ENCODE data around the gene COLGALT1.

Gene COLGALT1

GRCh38 chr19:17606590-17607185, 51.2 kb downstream of the COLGALT1 start:
- Histone ChIP-seq H3K27me3 (ENCODE audit: control insufficient read depth, insufficient read depth, low read length) (peaks cover 7% of the 10 kb centered on the region), H3K36me3 (ENCODE audit: control insufficient read depth, insufficient read depth, low read length) (no peaks in the 10 kb centered on the region), H3K9ac (ENCODE audit: low read length) (no peak overlapping the region), H3K4me1 (ENCODE audit: control insufficient read depth, insufficient read depth, low read length) (peaks cover 10% of the 10 kb centered on the region), H3K9me3 (ENCODE audit: control insufficient read depth, low read length) (no peaks in the 10 kb centered on the region), H3K4me3 (ENCODE audit: low read length) (no peak overlapping the region)

GRCh38 chr19:17607936-17608335, 52.5 kb downstream of the COLGALT1 start:
- Histone ChIP-seq H3K9me3 (ENCODE audit: control insufficient read depth, low read length) (no peaks in the 10 kb centered on the region), H3K4me3 (ENCODE audit: low read length) (no peak overlapping the region), H3K36me3 (ENCODE audit: control insufficient read depth, insufficient read depth, low read length) (no peaks in the 10 kb centered on the region), H3K9ac (ENCODE audit: low read length) (no peak overlapping the region), H3K27me3 (ENCODE audit: control insufficient read depth, insufficient read depth, low read length) (peaks cover 4% of the 10 kb centered on the region), H3K4me1 (ENCODE audit: control insufficient read depth, insufficient read depth, low read length) (peaks cover 10% of the 10 kb centered on the region)

- H3K4me1 ChIP-seq (ENCODE audit: control insufficient read depth, insufficient read depth, low read length), result peaks cover 10% of the 10 kb centered on the region
- H3K9me3 ChIP-seq (ENCODE audit: control insufficient read depth, low read length), result no peaks in the 10 kb centered on the region
- H3K9ac ChIP-seq (ENCODE audit: low read length), result no peak overlapping the region
- H3K27me3 ChIP-seq (ENCODE audit: control insufficient read depth, insufficient read depth, low read length), result peaks cover 2% of the 10 kb centered on the region
- H3K4me3 ChIP-seq (ENCODE audit: low read length), result no peak overlapping the region
- H3K36me3 ChIP-seq (ENCODE audit: control insufficient read depth, insufficient read depth, low read length), result no peaks in the 10 kb centered on the region
Measured at GRCh38 chr19:17610384-17610783, 54.9 kb downstream of the COLGALT1 start.

GRCh38 chr19:17611462-17612244, 56.2 kb downstream of the COLGALT1 start:
- H3K9me3 ChIP-seq (ENCODE audit: control insufficient read depth, low read length), result no peaks in the 10 kb centered on the region
- H3K9ac ChIP-seq (ENCODE audit: low read length), result no peak overlapping the region
- H3K36me3 ChIP-seq (ENCODE audit: control insufficient read depth, insufficient read depth, low read length), result no peaks in the 10 kb centered on the region
- no peak overlapping the region for H3K4me3 ChIP-seq (ENCODE audit: low read length)
- H3K27me3 ChIP-seq (ENCODE audit: control insufficient read depth, insufficient read depth, low read length), result peaks cover 8% of the 10 kb centered on the region
- H3K4me1 ChIP-seq (ENCODE audit: control insufficient read depth, insufficient read depth, low read length), result no peaks in the 10 kb centered on the region

GRCh38 chr19:17614476-17614875, 59.0 kb downstream of the COLGALT1 start:
- no peaks in the 10 kb centered on the region for H3K36me3 ChIP-seq (ENCODE audit: control insufficient read depth, insufficient read depth, low read length)
- peaks cover 17% of the 10 kb centered on the region for H3K27me3 ChIP-seq (ENCODE audit: control insufficient read depth, insufficient read depth, low read length)
- no peak overlapping the region for H3K9ac ChIP-seq (ENCODE audit: low read length)

GRCh38 chr19:17615889-17616685, 60.6 kb downstream of the COLGALT1 start:
- Histone ChIP-seq H3K9ac (ENCODE audit: low read length) (no peak overlapping the region), H3K27me3 (ENCODE audit: control insufficient read depth, insufficient read depth, low read length) (peaks cover 17% of the 10 kb centered on the region), H3K36me3 (ENCODE audit: control insufficient read depth, insufficient read depth, low read length) (no peaks in the 10 kb centered on the region), H3K9me3 (ENCODE audit: control insufficient read depth, low read length) (no peaks in the 10 kb centered on the region), H3K4me3 (ENCODE audit: low read length) (no peak overlapping the region), H3K4me1 (ENCODE audit: control insufficient read depth, insufficient read depth, low read length) (no peaks in the 10 kb centered on the region)

More at GRCh38 chr19:17614476-17614875, 59.0 kb downstream of the COLGALT1 start:
- no peak overlapping the region for H3K4me3 ChIP-seq (ENCODE audit: low read length)
- H3K9me3 ChIP-seq (ENCODE audit: control insufficient read depth, low read length), result no peaks in the 10 kb centered on the region
- no peaks in the 10 kb centered on the region for H3K4me1 ChIP-seq (ENCODE audit: control insufficient read depth, insufficient read depth, low read length)

GRCh38 chr19:17616686-17616960, 61.2 kb downstream of the COLGALT1 start:
- no peaks in the 10 kb centered on the region for H3K36me3 ChIP-seq (ENCODE audit: control insufficient read depth, insufficient read depth, low read length)
- H3K9me3 ChIP-seq (ENCODE audit: control insufficient read depth, low read length), result no peaks in the 10 kb centered on the region
- peaks cover 17% of the 10 kb centered on the region for H3K27me3 ChIP-seq (ENCODE audit: control insufficient read depth, insufficient read depth, low read length)
- no peak overlapping the region for H3K9ac ChIP-seq (ENCODE audit: low read length)
- H3K4me3 ChIP-seq (ENCODE audit: low read length), result no peak overlapping the region
- H3K4me1 ChIP-seq (ENCODE audit: control insufficient read depth, insufficient read depth, low read length), result no peaks in the 10 kb centered on the region

- no peaks in the 10 kb centered on the region for H3K4me1 ChIP-seq (ENCODE audit: control insufficient read depth, insufficient read depth, low read length)
- H3K36me3 ChIP-seq (ENCODE audit: control insufficient read depth, insufficient read depth, low read length), result no peaks in the 10 kb centered on the region
- no peak overlapping the region for H3K9ac ChIP-seq (ENCODE audit: low read length)
- no peaks in the 10 kb centered on the region for H3K9me3 ChIP-seq (ENCODE audit: control insufficient read depth, low read length)
- H3K4me3 ChIP-seq (ENCODE audit: low read length), result no peak overlapping the region
- peaks cover 17% of the 10 kb centered on the region for H3K27me3 ChIP-seq (ENCODE audit: control insufficient read depth, insufficient read depth, low read length)
Measured at GRCh38 chr19:17616961-17617806, 61.7 kb downstream of the COLGALT1 start.

- H3K4me3 ChIP-seq (ENCODE audit: low read length), result no peak overlapping the region
- no peak overlapping the region for H3K9ac ChIP-seq (ENCODE audit: low read length)
- peaks cover 17% of the 10 kb centered on the region for H3K27me3 ChIP-seq (ENCODE audit: control insufficient read depth, insufficient read depth, low read length)
- H3K36me3 ChIP-seq (ENCODE audit: control insufficient read depth, insufficient read depth, low read length), result no peaks in the 10 kb centered on the region
- no peaks in the 10 kb centered on the region for H3K4me1 ChIP-seq (ENCODE audit: control insufficient read depth, insufficient read depth, low read length)
- H3K9me3 ChIP-seq (ENCODE audit: control insufficient read depth, low read length), result no peaks in the 10 kb centered on the region
Measured at GRCh38 chr19:17617807-17618192, 62.4 kb downstream of the COLGALT1 start.

GRCh38 chr19:17618281-17618903, 62.9 kb downstream of the COLGALT1 start:
- Histone ChIP-seq H3K9me3 (ENCODE audit: control insufficient read depth, low read length) (no peaks in the 10 kb centered on the region), H3K4me1 (ENCODE audit: control insufficient read depth, insufficient read depth, low read length) (no peaks in the 10 kb centered on the region), H3K4me3 (ENCODE audit: low read length) (no peak overlapping the region), H3K27me3 (ENCODE audit: control insufficient read depth, insufficient read depth, low read length) (peaks cover 17% of the 10 kb centered on the region), H3K36me3 (ENCODE audit: control insufficient read depth, insufficient read depth, low read length) (no peaks in the 10 kb centered on the region), H3K9ac (ENCODE audit: low read length) (no peak overlapping the region)

GRCh38 chr19:17618936-17619335, 63.5 kb downstream of the COLGALT1 start:
- Histone ChIP-seq H3K4me3 (ENCODE audit: low read length) (no peak overlapping the region), H3K9me3 (ENCODE audit: control insufficient read depth, low read length) (no peaks in the 10 kb centered on the region), H3K4me1 (ENCODE audit: control insufficient read depth, insufficient read depth, low read length) (no peaks in the 10 kb centered on the region), H3K9ac (ENCODE audit: low read length) (no peak overlapping the region), H3K27me3 (ENCODE audit: control insufficient read depth, insufficient read depth, low read length) (peaks cover 17% of the 10 kb centered on the region), H3K36me3 (ENCODE audit: control insufficient read depth, insufficient read depth, low read length) (no peaks in the 10 kb centered on the region)

Measured in mucosa of stomach (tissue), 1 donor.